Amniotic epithelial cell (primary cell): Measurements from ENCODE around the gene ZNF772.

ENCODE experiments used
- DNase-seq: peaks from one replicate; pipeline ENCODE4 v3.0.0-alpha.2; 2010; ENCODE audit warnings: low read depth

ZNF772 gene

GRCh38 chr19:57435062-57435978 lies 42.0 kb downstream of the ZNF772 start, which contains the start of gene ZNF749:
Gene ZNF749 (plus strand): TSS chr19:57435325. CDS start chr19:57435579, 254 bp downstream.
- DNase-seq, result peak; percentile 95

GRCh38 chr19:57434386-57435061 lies 42.8 kb downstream of the ZNF772 start:
- no peak for DNase-seq

GRCh38 chr19:57421037-57421436 lies 56.3 kb downstream of the ZNF772 start:
- no peak for DNase-seq

- no peak for DNase-seq
Measured at GRCh38 chr19:57419439-57419838, 57.9 kb downstream of the ZNF772 start.
